Sigmoid colon (tissue), 7 donors: ENCODE measurements around the gene HADH. TPM values are rescaled to one million over a fixed set of nuclear protein-coding genes. Genes with fewer than 3 reads are reported as not detected.

Source experiments
- DNase-seq: peaks from one replicate; pipeline ENCODE4 v3.0.0-alpha.2; 2019
- H3K27ac ChIP-seq, 4 donors: fragments of 200-600 bp; sonication (generic); one replicate each; pipeline ENCODE4 v1.5.1; 2016 to 2019; ENCODE audit warnings: mild to moderate bottlenecking in 1 of 4
- H3K27me3 ChIP-seq, 3 donors: fragments of 200-600 bp; sonication (generic); one replicate each; pipeline ENCODE4 v1.5.1; 2019; ENCODE audit warnings: mild to moderate bottlenecking in 1 of 3
- H3K36me3 ChIP-seq, 4 donors: fragments of 200-600 bp; sonication (generic); one replicate each; pipeline ENCODE4 v1.5.1; 2016 to 2019
- H3K4me1 ChIP-seq, 4 donors: fragments of 200-600 bp; sonication (generic); one replicate each; pipeline ENCODE4 v1.5.1; 2017 to 2019
- H3K4me3 ChIP-seq, 4 donors: fragments of 200-600 bp; sonication (generic); one replicate each; pipeline ENCODE4 v1.5.1; 2017 to 2019; ENCODE audit warnings: mild to moderate bottlenecking in 2 of 4, moderate library complexity in 1 of 4
- H3K9me3 ChIP-seq, 4 donors: fragments of 200-600 bp in 3 of 4; sonication (generic) in 3 of 4; one replicate each; pipeline versions ENCODE4 v1.5.1 to v1.6.1; 2013 to 2019
- CTCF ChIP-seq, 4 experiments: fragments of 450-650 bp in 3 of 4; fragments of 200-600 bp in 1 of 4; IDR thresholded peaks; one replicate each; pipeline ENCODE4 v1.5.1; 2016 to 2019; ENCODE audit warnings: antibody characterized with exemption in 4 of 4, mild to moderate bottlenecking in 3 of 4, moderate library complexity in 2 of 4
- EP300 ChIP-seq, 4 donors: sonication (generic); formaldehyde crosslinking; IDR thresholded peaks; one replicate each; pipeline ENCODE4 v1.6.1; 2017; ENCODE audit warnings: antibody characterized with exemption in 4 of 4
- POLR2A ChIP-seq, 2 donors: fragments of 450-650 bp; IDR thresholded peaks; one replicate each; pipeline ENCODE4 v1.6.1; 2016; ENCODE audit warnings: antibody characterized with exemption in 2 of 2, mild to moderate bottlenecking in 2 of 2, moderate library complexity in 2 of 2
- POLR2AphosphoS5 ChIP-seq, 4 donors: sonication (generic); formaldehyde crosslinking; IDR thresholded peaks; one replicate each; pipeline ENCODE4 v1.6.1; 2017; ENCODE audit warnings: antibody characterized with exemption in 4 of 4
- WGBS, 2 donors: extraction: QIAGEN DNeasy Blood & Tissue Kit; methylation state at CpG; one replicate each; pipeline ENCODE4 v1.1.7; 2013; 5-methylcytosine and 5-hydroxymethylcytosine counted together
- intact Hi-C: fragments of 100-400 bp; cut with DNase I; formaldehyde crosslinking; loops from one replicate; pipeline ENCODE4 v1.15.1; 2023
- polyA plus RNA-seq, 3 donors: library from polyadenylated mRNA; stranded (reverse); fragments of 200-250 nt; gene quantifications; one replicate each; pipeline ENCODE4 v1.2.3, GENCODE V29; 2013
- total RNA-seq, 4 donors: library from RNA; depleted of rRNA; stranded (reverse); fragments of >200 nt; gene quantifications; one replicate each; pipeline ENCODE4 v1.1.0, GENCODE V29; 2016
- donor health status: healthy with polysubstance abuse.
- donor health status: Bipolar disorder and iron deficiency.
- donor health status: healthy.

HADH gene
- total and polyA plus RNA-seq, 7 donors = 46.6 to 229 (median 99.6) TPM

- no peak for DNase-seq
- H3K27me3 ChIP-seq = no peaks in the 10 kb centered on the region
- WGBS, 2 donors = 74 to 77% methylated on average over 16 of the region's 16 CpGs
- H3K9me3 ChIP-seq = no peaks in the 10 kb centered on the region
- no peak overlapping the region for H3K4me3 ChIP-seq
- no peak overlapping the region for H3K27ac ChIP-seq
- TF ChIP-seq POLR2A (IDR thresholded peaks at IDR 0.05) (no peak), EP300 (IDR thresholded peaks at IDR 0.05) (no peak), POLR2AphosphoS5 (IDR thresholded peaks at IDR 0.05) (no peak), CTCF (IDR thresholded peaks at IDR 0.05) (no peak)
- H3K4me1 ChIP-seq = no peaks in the 10 kb centered on the region
- intact Hi-C loops = no loop called here
- H3K36me3 ChIP-seq = no peaks in the 10 kb centered on the region
Observed at GRCh38 chr4:108054025-108054638, 64.4 kb downstream of the HADH start.

GRCh38 chr4:108055787-108056186 lies 66.1 kb downstream of the HADH start:
- Histone ChIP-seq H3K4me3 (no peak overlapping the region), H3K4me1 (no peaks in the 10 kb centered on the region), H3K27me3 (no peaks in the 10 kb centered on the region), H3K36me3 (no peaks in the 10 kb centered on the region), H3K9me3 (no peaks in the 10 kb centered on the region), H3K27ac (no peak overlapping the region)
- WGBS, 2 donors = 97 to 99% methylated on average over 3 of the region's 3 CpGs
- intact Hi-C loops = no loop called here
- DNase-seq = no peak
- TF ChIP-seq POLR2AphosphoS5 (IDR thresholded peaks at IDR 0.05) (no peak), EP300 (IDR thresholded peaks at IDR 0.05) (no peak), POLR2A (IDR thresholded peaks at IDR 0.05) (no peak), CTCF (IDR thresholded peaks at IDR 0.05) (no peak)

GRCh38 chr4:108056418-108056817 lies 66.7 kb downstream of the HADH start:
- Histone ChIP-seq H3K4me3 (no peak overlapping the region), H3K4me1 (no peaks in the 10 kb centered on the region), H3K27ac (no peak overlapping the region), H3K27me3 (no peaks in the 10 kb centered on the region), H3K36me3 (no peaks in the 10 kb centered on the region), H3K9me3 (no peaks in the 10 kb centered on the region)
- 76 to 80% methylated on average over 6 of the region's 6 CpGs for WGBS, 2 donors
- DNase-seq = no peak
- TF ChIP-seq CTCF (IDR thresholded peaks at IDR 0.05) (no peak), EP300 (IDR thresholded peaks at IDR 0.05) (no peak), POLR2AphosphoS5 (IDR thresholded peaks at IDR 0.05) (no peak), POLR2A (IDR thresholded peaks at IDR 0.05) (no peak)
- intact Hi-C loops = no loop called here

GRCh38 chr4:108058685-108059440 lies 69.2 kb downstream of the HADH start:
- WGBS, 2 donors = 68 to 75% methylated on average over 11 of the region's 11 CpGs
- H3K27me3 ChIP-seq = peaks cover 0 to 7% (median 0%) of the 10 kb centered on the region in 3 donors
- H3K4me3 ChIP-seq = no peak overlapping the region
- H3K4me1 ChIP-seq = no peaks in the 10 kb centered on the region
- no peaks in the 10 kb centered on the region for H3K36me3 ChIP-seq
- intact Hi-C loops = no loop called here
- no peak for TF ChIP-seq EP300 (IDR thresholded peaks at IDR 0.05)
- TF ChIP-seq POLR2A (IDR thresholded peaks at IDR 0.05) = no peak
- TF ChIP-seq CTCF (IDR thresholded peaks at IDR 0.05) = no peak
- no peak for TF ChIP-seq POLR2AphosphoS5 (IDR thresholded peaks at IDR 0.05)
- no peak for DNase-seq
- no peaks in the 10 kb centered on the region for H3K9me3 ChIP-seq
- H3K27ac ChIP-seq = no peak overlapping the region
